ENCODE data around the gene TK2. TPM values are rescaled to one million over a fixed set of nuclear protein-coding genes. Genes with fewer than 3 reads are reported as not detected.

TK2 gene
- total and polyA plus RNA-seq, 9 of the 15 experiments (the other 6 are each of a cell fraction or from before 2014, with no cell fraction given), result 1.1 to 10.2 (median 5.3) TPM

DNA sequence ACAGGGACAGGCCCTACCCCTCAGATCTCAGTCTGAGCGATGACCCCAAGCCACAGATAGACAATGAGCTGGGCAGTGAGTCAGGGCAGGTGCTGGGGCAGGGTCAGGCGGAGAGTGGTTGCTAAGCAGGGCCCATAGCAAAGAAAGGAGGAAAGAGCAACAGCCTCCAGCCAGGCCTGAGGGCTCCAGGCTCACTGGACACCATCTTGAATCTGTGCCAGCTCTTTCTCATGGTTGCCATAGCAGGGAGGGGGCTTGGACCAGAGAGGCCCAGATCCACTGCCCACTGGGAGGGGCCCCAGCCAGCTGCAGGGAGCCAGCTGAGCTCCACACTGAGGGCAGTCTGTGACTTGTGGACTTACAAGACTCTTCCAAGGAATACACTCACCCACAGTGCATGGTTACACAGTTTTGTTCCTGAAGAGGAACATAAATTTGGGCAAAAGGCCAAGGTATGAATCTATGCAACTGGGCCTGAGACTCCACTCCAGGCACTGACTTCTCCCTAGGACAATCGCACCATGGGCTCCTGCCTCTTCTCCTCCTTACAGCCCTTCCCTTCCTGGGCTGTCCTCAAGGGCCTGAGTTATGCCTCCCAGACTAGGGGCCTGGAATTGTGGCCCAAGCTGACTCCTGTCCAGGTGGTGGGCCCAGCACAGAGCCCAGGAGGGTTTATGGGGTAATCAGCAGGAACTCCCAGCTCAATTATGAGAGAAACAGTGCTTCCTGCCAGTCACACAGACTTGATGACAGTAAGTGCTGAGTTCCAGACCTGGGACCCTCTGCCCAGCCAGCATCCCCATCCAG lies 62.9 kb downstream of the TK2 start:
- CTCF ChIA-PET (ENCODE audit: low intra/inter-chr PET ratio), result no interaction called here
- POLR2A ChIA-PET, result interaction anchor here (0.7 to 1.6 kb wide), 4 partner anchors 19 to 67 kb away, joined by 3 to 4 read pairs (median 4); no protein-coding TSS in a partner anchor
- Histone ChIP-seq H3K36me3 (ENCODE audit: control insufficient read depth, insufficient read depth, low read length) (no peaks in the 10 kb centered on the region), H3K9me1 (ENCODE audit: control insufficient read depth, insufficient read depth, low read length) (no peaks in the 10 kb centered on the region), H3K27me3 (ENCODE audit: control insufficient read depth in 2 of 2, insufficient read depth in 2 of 2, low read length in 2 of 2) (peaks cover 0 to 18% of the 10 kb centered on the region in 2 experiments; a peak in 2 of 5 replicates), H2AFZ (ENCODE audit: low read depth, low read length) (no peak overlapping the region), H3K4me3 (no peak overlapping the region), H3K79me2 (ENCODE audit: control insufficient read depth, insufficient read depth, low read length) (no peaks in the 10 kb centered on the region), H4K20me1 (replicated peaks; ENCODE audit: control insufficient read depth, insufficient read depth, low read length) (no peaks in the 10 kb centered on the region; the same call in 1 of the 2 replicates), H3K27ac (ENCODE audit: extremely low read depth, low read depth, low read length) (no peak overlapping the region), H3K9me3 (replicated peaks; ENCODE audit: control insufficient read depth, insufficient read depth, low read depth, low read length) (no peaks in the 10 kb centered on the region), H3K4me1 (replicated peaks in 1 of 2; ENCODE audit: control insufficient read depth in 2 of 2, insufficient read depth in 2 of 2, low read length in 2 of 2) (peaks cover 0 to 6% of the 10 kb centered on the region in 2 experiments; a peak in 2 of 5 replicates), H3K9ac (ENCODE audit: insufficient read depth in 1 of 2, low read depth in 2 of 2, low read length in 2 of 2) (no peak overlapping the region), H3K4me2 (ENCODE audit: insufficient read depth, low read length) (no peak overlapping the region)
- ATAC-seq (no peak), DNase-seq (ENCODE audit: extremely low read depth in 1 of 4, low spot score in 3 of 4) (no peak), FAIRE-seq (no peak)
- no peak for TF ChIP-seq NBN (IDR thresholded peaks at IDR 0.05; ENCODE audit: low read depth)
- no peak for TF ChIP-seq MAFK (IDR thresholded peaks at IDR 0.05; ENCODE audit: low read length)
- peak; percentile 48; the same call in 1 of the 2 replicates for TF ChIP-seq NFIC (IDR thresholded peaks at IDR 0.05)
- 0% methylated on average over 3 of the region's 3 CpGs for WGBS (ENCODE audit: insufficient coverage, low coverage, missing lambda C conversion rate)
- intact Hi-C loops (cut with micrococcal nuclease), result no loop called here
- in situ Hi-C loops (cut with MboI), result loop anchor here (5.0 kb wide), 1 partner anchor 80 kb away; no protein-coding TSS in a partner anchor
- BruUV-seq (replicated peaks), result no TSS peak

DNA sequence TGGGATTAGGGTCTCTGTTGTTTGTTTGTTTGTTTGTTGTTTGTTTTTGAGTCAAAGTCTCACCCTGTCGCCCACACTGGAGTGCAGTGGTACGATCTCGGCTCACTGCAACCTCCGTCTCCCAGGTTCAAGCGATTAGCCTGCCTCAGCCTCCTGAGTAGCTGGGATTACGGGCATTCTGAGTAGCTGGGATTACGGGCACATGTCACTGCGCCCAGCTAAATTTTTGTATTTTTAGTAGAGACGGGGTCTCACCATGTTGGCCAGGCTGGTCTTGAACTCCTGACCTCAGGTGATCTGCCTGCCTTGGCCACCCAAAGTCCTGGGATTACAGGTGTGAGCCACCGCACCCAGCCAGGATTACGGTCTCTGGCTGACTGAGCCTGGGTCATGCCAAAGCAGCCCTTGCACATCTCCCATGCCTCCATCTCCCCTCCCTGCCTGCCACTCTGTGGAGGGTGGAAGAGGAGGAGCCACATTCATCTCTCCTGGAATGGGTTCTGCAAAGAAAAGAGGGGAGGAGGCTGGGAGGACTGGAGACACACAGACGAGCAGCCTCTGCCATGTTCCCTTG lies 63.6 kb downstream of the TK2 start:
- no peaks in the 10 kb centered on the region for H3K9me1 ChIP-seq (ENCODE audit: control insufficient read depth, insufficient read depth, low read length)
- DNase-seq (ENCODE audit: extremely low read depth in 1 of 4, low spot score in 3 of 4), result no peak
- FAIRE-seq, result no peak
- H2AFZ ChIP-seq (ENCODE audit: low read depth, low read length), result no peak overlapping the region
- peaks cover 0 to 18% of the 10 kb centered on the region in 2 experiments; a peak in 2 of 5 replicates for H3K27me3 ChIP-seq (ENCODE audit: control insufficient read depth in 2 of 2, insufficient read depth in 2 of 2, low read length in 2 of 2)
- CTCF ChIA-PET (ENCODE audit: low intra/inter-chr PET ratio), result interaction anchor here (0.6 kb wide), 1 partner anchor 131 kb away, joined by 3 read pairs; no protein-coding TSS in a partner anchor
- no peaks in the 10 kb centered on the region; the same call in 1 of the 2 replicates for H4K20me1 ChIP-seq (replicated peaks; ENCODE audit: control insufficient read depth, insufficient read depth, low read length)
- no peak for TF ChIP-seq HOXB6 (CRISPR knock-in tag; IDR thresholded peaks at IDR 0.05; ENCODE audit: borderline replicate concordance)
- no peak for TF ChIP-seq BRF1 (IDR thresholded peaks at IDR 0.05; ENCODE audit: borderline replicate concordance, extremely low read depth, insufficient read length)
- TF ChIP-seq PPARD (CRISPR knock-in tag; IDR thresholded peaks at IDR 0.05), result no peak
- TF ChIP-seq ZNF282 (CRISPR knock-in tag; IDR thresholded peaks at IDR 0.05), result no peak
- no peak for TF ChIP-seq ZNF239 (CRISPR knock-in tag; IDR thresholded peaks at IDR 0.05)
- no peak for TF ChIP-seq SRSF9 (IDR thresholded peaks at IDR 0.05; ENCODE audit: borderline replicate concordance, low read depth, low read length)
- in situ Hi-C loops (cut with MboI) (loop anchor here (5.0 kb wide), 1 partner anchor 79 kb away; no protein-coding TSS in a partner anchor), intact Hi-C loops (cut with micrococcal nuclease) (no loop called here)
- no peak overlapping the region for H3K9ac ChIP-seq (ENCODE audit: insufficient read depth in 1 of 2, low read depth in 2 of 2, low read length in 2 of 2)
- H3K4me1 ChIP-seq (replicated peaks in 1 of 2; ENCODE audit: control insufficient read depth in 2 of 2, insufficient read depth in 2 of 2, low read length in 2 of 2), result peaks cover 0 to 6% of the 10 kb centered on the region in 2 experiments; a peak in 2 of 5 replicates
- no peaks in the 10 kb centered on the region for H3K36me3 ChIP-seq (ENCODE audit: control insufficient read depth, insufficient read depth, low read length)
- no peak for ATAC-seq
- 21% methylated on average over 12 of the region's 12 CpGs for WGBS (ENCODE audit: insufficient coverage, low coverage, missing lambda C conversion rate)
- H3K27ac ChIP-seq (ENCODE audit: extremely low read depth, low read depth, low read length), result no peak overlapping the region
- no peak overlapping the region for H3K4me2 ChIP-seq (ENCODE audit: insufficient read depth, low read length)
- no TSS peak for BruUV-seq (replicated peaks)
- no peak overlapping the region for H3K4me3 ChIP-seq
- POLR2A ChIA-PET, result interaction anchor here (1.6 kb wide), 2 partner anchors 20 to 45 kb away, joined by 4 read pairs; no protein-coding TSS in a partner anchor
- no peaks in the 10 kb centered on the region for H3K79me2 ChIP-seq (ENCODE audit: control insufficient read depth, insufficient read depth, low read length)
- no peaks in the 10 kb centered on the region for H3K9me3 ChIP-seq (replicated peaks; ENCODE audit: control insufficient read depth, insufficient read depth, low read depth, low read length)
